HepG2 (cell line): ENCODE results near the gene ATP8B1. TPM values are rescaled to one million over a fixed set of nuclear protein-coding genes. Genes with fewer than 3 reads are reported as not detected.
A peak's percentile ranks its signal among the peaks of the same experiment; 100 is the strongest.

Experiments used
- AGO2 ChIP-seq: fragments of 200-400 bp; formaldehyde crosslinking; optimal IDR thresholded peaks from 2 replicates; pipeline ENCODE3; 2017; ENCODE audit warnings: mild to moderate bottlenecking, low read depth, low read length, moderate library complexity
- BHLHE40 ChIP-seq: IDR thresholded peaks from 2 replicates; pipeline ENCODE4 v1.6.1; 2011; ENCODE audit warnings: low read length, improper control_type of control experiment
- CREB3 ChIP-seq: sonication (generic); formaldehyde crosslinking; IDR thresholded peaks from 2 replicates; pipeline ENCODE4 v1.5.0; 2020; ENCODE audit warnings: missing genetic modification reagents
- FOSL2 ChIP-seq: sonication (generic); formaldehyde crosslinking; IDR thresholded peaks from 2 replicates; pipeline ENCODE4 v1.4.0; 2020; ENCODE audit warnings: missing genetic modification reagents
- HDAC6 ChIP-seq: fragments of 200-600 bp; sonication (generic); IDR thresholded peaks from 2 replicates; pipeline ENCODE4 v1.7.0; 2017; ENCODE audit warnings: mild to moderate bottlenecking, antibody characterized with exemption, low read length, low read depth
- MAFF ChIP-seq: IDR thresholded peaks from 2 replicates; pipeline ENCODE4 v1.6.1; 2011; ENCODE audit warnings: low read depth, low read length, improper control_type of control experiment
- MEIS1 ChIP-seq: sonication (generic); formaldehyde crosslinking; IDR thresholded peaks from 2 replicates; pipeline ENCODE4 v1.9.0; 2021; ENCODE audit warnings: mild to moderate bottlenecking, missing genetic modification reagents, moderate library complexity, borderline replicate concordance
- PHF5A ChIP-seq: IDR thresholded peaks from one replicate; pipeline ENCODE4 v1.6.1; 2018; ENCODE audit warnings: low read depth, missing genetic modification reagents; ENCODE audit not compliant: unreplicated experiment
- SAP130 ChIP-seq: IDR thresholded peaks from 2 replicates; pipeline ENCODE4 v1.6.1; 2016; ENCODE audit warnings: low read depth
- SOX5 ChIP-seq: IDR thresholded peaks from 2 replicates; pipeline ENCODE4 v1.6.1; 2016; ENCODE audit warnings: borderline replicate concordance
- SP5 ChIP-seq: IDR thresholded peaks from 2 replicates; pipeline ENCODE4 v1.6.1; 2016; ENCODE audit warnings: low read depth, borderline replicate concordance
- THAP8 ChIP-seq: sonication (generic); formaldehyde crosslinking; IDR thresholded peaks from 2 replicates; pipeline ENCODE4 v1.5.1; 2020; ENCODE audit warnings: missing genetic modification reagents, mild to moderate bottlenecking, borderline replicate concordance
- ZFP1 ChIP-seq: IDR thresholded peaks from 2 replicates; pipeline ENCODE4 v1.6.1; 2016
- ZNF10 ChIP-seq: sonication (generic); formaldehyde crosslinking; IDR thresholded peaks from 2 replicates; pipeline ENCODE4 v1.4.0; 2020; ENCODE audit warnings: mild to moderate bottlenecking, low read depth, missing genetic modification reagents, borderline replicate concordance
- ZNF232 ChIP-seq: sonication (generic); formaldehyde crosslinking; IDR thresholded peaks from 2 replicates; pipeline ENCODE4 v1.4.0; 2020; ENCODE audit warnings: missing genetic modification reagents, borderline replicate concordance
- ZNF276 ChIP-seq: sonication (generic); formaldehyde crosslinking; IDR thresholded peaks from 2 replicates; pipeline ENCODE4 v1.4.0; 2020; ENCODE audit warnings: mild to moderate bottlenecking, low read depth, missing genetic modification reagents
- ZNF329 ChIP-seq: sonication (generic); formaldehyde crosslinking; IDR thresholded peaks from 2 replicates; pipeline ENCODE4 v1.9.0; 2021; ENCODE audit warnings: low read depth, mild to moderate bottlenecking, missing genetic modification reagents
- ZNF333 ChIP-seq: sonication (generic); formaldehyde crosslinking; IDR thresholded peaks from 2 replicates; pipeline ENCODE4 v1.4.0; 2020; ENCODE audit warnings: mild to moderate bottlenecking, missing genetic modification reagents, borderline replicate concordance
- ZNF484 ChIP-seq: sonication (generic); formaldehyde crosslinking; IDR thresholded peaks from 2 replicates; pipeline ENCODE4 v1.5.1; 2020; ENCODE audit warnings: mild to moderate bottlenecking, low read depth, missing genetic modification reagents, borderline replicate concordance
- ZNF570 ChIP-seq: sonication (generic); formaldehyde crosslinking; IDR thresholded peaks from 2 replicates; pipeline ENCODE4 v1.4.0; 2020; ENCODE audit warnings: mild to moderate bottlenecking, missing genetic modification reagents, borderline replicate concordance
- ZNF589 ChIP-seq: sonication (generic); formaldehyde crosslinking; conservative IDR thresholded peaks from 2 replicates; pipeline ENCODE4 v1.8.0; 2022; ENCODE audit warnings: mild to moderate bottlenecking, moderate library complexity, missing genetic modification reagents
- ZNF619 ChIP-seq: sonication (generic); formaldehyde crosslinking; IDR thresholded peaks from 2 replicates; pipeline ENCODE4 v1.4.0; 2020; ENCODE audit warnings: mild to moderate bottlenecking, missing genetic modification reagents
- ZNF710 ChIP-seq: sonication (generic); formaldehyde crosslinking; IDR thresholded peaks from 2 replicates; pipeline ENCODE4 v1.5.0; 2020; ENCODE audit warnings: mild to moderate bottlenecking, missing genetic modification reagents, borderline replicate concordance
- ZNF772 ChIP-seq: sonication (generic); formaldehyde crosslinking; IDR thresholded peaks from 2 replicates; pipeline ENCODE4 v1.5.0; 2020; ENCODE audit warnings: mild to moderate bottlenecking, missing genetic modification reagents
- ZSCAN12 ChIP-seq: sonication (generic); formaldehyde crosslinking; IDR thresholded peaks from 2 replicates; pipeline ENCODE4 v1.9.0; 2021; ENCODE audit warnings: mild to moderate bottlenecking, missing genetic modification reagents
- ZSCAN29 ChIP-seq: sonication (generic); formaldehyde crosslinking; conservative IDR thresholded peaks from 2 replicates; pipeline ENCODE4 v1.4.0; 2020; ENCODE audit warnings: mild to moderate bottlenecking, missing genetic modification reagents
- polyA plus RNA-seq, 8 experiments: library from polyadenylated mRNA; depleted of rRNA in 3 of 8; stranded (reverse) in 7 of 8; unstranded in 1 of 8; fragments of >200 nt; fragmentation: Illumina TruSeq in 4 of 8; extraction: Trizol in 4 of 8; gene quantifications; 2 replicates each; pipeline versions ENCODE4 v1.2.1 to v1.2.3, GENCODE V29; 2011 to 2016; ENCODE audit warnings: low read depth in 4 of 8, missing spikeins in 1 of 8, mixed read lengths in 1 of 8; ENCODE audit not compliant: insufficient read depth in 1 of 8
- total RNA-seq, 5 experiments: library from RNA; depleted of rRNA; stranded (reverse); fragments of >200 nt; fragmentation: Illumina TruSeq; extraction: Trizol; gene quantifications; 2 replicates each; pipeline ENCODE4 v1.2.3, GENCODE V29; 2016; ENCODE audit warnings: low read depth in 1 of 5

Gene ATP8B1
- total and polyA plus RNA-seq, 2 of the 13 experiments (the other 11 are each of a cell fraction or from before 2014, with no cell fraction given): 2.8 to 4.0 TPM

- TF ChIP-seq SOX5 (CRISPR knock-in tag) (peak; percentile 45), ZNF570 (no peak), ZNF589 (0 out of 2 replicates have a peak, but pooled peaks have one; percentile 22), AGO2 (no peak), FOSL2 (CRISPR knock-in tag) (peak; percentile 34; the same call in 1 of the 2 replicates), ZSCAN29 (CRISPR knock-in tag) (peak; percentile 64; the same call in 1 of the 2 replicates), ZNF333 (CRISPR knock-in tag) (no peak), ZSCAN12 (CRISPR knock-in tag) (no peak), THAP8 (CRISPR knock-in tag) (no peak), CREB3 (CRISPR knock-in tag) (peak; percentile 77), PHF5A (CRISPR knock-in tag) (no peak), ZNF232 (CRISPR knock-in tag) (peak; percentile 89), ZNF619 (CRISPR knock-in tag) (peak; percentile 72; the same call in 1 of the 2 replicates), ZNF710 (no peak; the same call in 1 of the 2 replicates), HDAC6 (no peak), BHLHE40 (no peak), ZNF10 (no peak), ZFP1 (peak; percentile 69; the same call in 1 of the 2 replicates), ZNF484 (CRISPR knock-in tag) (no peak), ZNF772 (peak; percentile 95), SP5 (CRISPR knock-in tag) (no peak), ZNF276 (no peak), MAFF (no peak), ZNF329 (no peak), SAP130 (CRISPR knock-in tag) (peak; percentile 92), MEIS1 (0 out of 2 replicates have a peak, but pooled peaks have one; percentile 35)
These were observed 172.9 kb downstream of the ATP8B1 start (continued) for GRCh38 chr18:57630002-57630753.
